Kidney (tissue), 14 donors: ENCODE results near the gene LDLRAD3. TPM values are rescaled to one million over a fixed set of nuclear protein-coding genes. Genes with fewer than 3 reads are reported as not detected.

Experiments
- DNase-seq, 5 donors: peaks; one replicate each; pipeline ENCODE4 v3.0.0-alpha.2; 2013 to 2020
- FAIRE-seq: peaks from 2 replicates; lab custom pipeline; 2012; peaks lifted over from hg19 to GRCh38; lab: Jason Lieb, UNC
- H3K27ac ChIP-seq, 2 donors: one replicate each; pipeline ENCODE4 v1.7.0; 2013; ENCODE audit warnings: low read depth in 2 of 2, low read length in 2 of 2, inconsistent platforms in 1 of 2
- H3K27me3 ChIP-seq: one replicate; pipeline ENCODE4 v1.7.1; 2013; ENCODE audit warnings: low read length, inconsistent platforms; ENCODE audit not compliant: control insufficient read depth, insufficient read depth
- H3K36me3 ChIP-seq, 3 donors: one replicate each; pipeline versions ENCODE4 v1.7.0 to v1.7.1; 2013; ENCODE audit warnings: low read length in 3 of 3, control low read depth in 1 of 3, inconsistent platforms in 1 of 3; ENCODE audit not compliant: insufficient read depth in 3 of 3, control insufficient read depth in 2 of 3
- H3K4me1 ChIP-seq, 3 donors: one replicate each; pipeline versions ENCODE4 v1.7.0 to v1.7.1; 2013; ENCODE audit warnings: low read length in 3 of 3, inconsistent platforms in 1 of 3, low read depth in 1 of 3; ENCODE audit not compliant: control insufficient read depth in 2 of 3, insufficient read depth in 2 of 3
- H3K4me3 ChIP-seq, 3 donors: one replicate each; pipeline versions ENCODE4 v1.7.0 to v1.8.1; 2013; ENCODE audit warnings: low read length in 3 of 3, control low read depth in 1 of 3, inconsistent platforms in 1 of 3
- H3K9ac ChIP-seq, 3 donors: one replicate each; pipeline versions ENCODE4 v1.7.0 to v1.7.1; 2013; ENCODE audit warnings: low read length in 3 of 3, control low read depth in 1 of 3, inconsistent platforms in 1 of 3
- H3K9me3 ChIP-seq, 3 donors: one replicate each; pipeline versions ENCODE4 v1.7.0 to v1.7.1; 2013; ENCODE audit warnings: low read length in 3 of 3, control low read depth in 1 of 3, inconsistent platforms in 1 of 3; ENCODE audit not compliant: control insufficient read depth in 2 of 3, insufficient read depth in 1 of 3
- CTCF ChIP-seq: IDR thresholded peaks from 3 replicates; pipeline ENCODE4 v1.5.1; 2012; ENCODE audit warnings: mild to moderate bottlenecking, moderate library complexity, borderline replicate concordance; ENCODE audit not compliant: insufficient read depth; ENCODE audit errors: extremely low read depth
- intact Hi-C: fragments of 100-400 bp; cut with DNase I; formaldehyde crosslinking; loops from one replicate; pipeline ENCODE4 v1.11.1; 2022
- polyA plus RNA-seq: library from polyadenylated mRNA; stranded (reverse); fragments of 350-450 nt; fragmentation: Illumina TruSeq; extraction: RNeasy Lipid Tissue Mini Kit (QIAGEN cat#74804); gene quantifications from one replicate; pipeline ENCODE4 v1.2.3, GENCODE V29; 2014; ENCODE audit warnings: low read depth, low replicate concordance; ENCODE audit not compliant: insufficient read depth
- total RNA-seq: library from RNA; stranded (reverse); fragmentation: NEBNext Ultra II Directional; extraction: Animal tissue kit (Norgen Biotek cat#: 25700); gene quantifications from one replicate; pipeline ENCODE4 v1.2.1, GENCODE V29; 2021
- donor health status: control.
- donor health status: control.
- donor health status: control.
- donor health status: control.
- donor health status: control.
- donor health status: DM: yes; HTN: yes; CAD: no.
- donor health status: Normal renal cell carcinoma (clear cell type).

The LDLRAD3 gene
- total and polyA plus RNA-seq, 2 donors from 2014 or later = 1.2 to 14.2 TPM

- Histone ChIP-seq H3K9ac (no peak overlapping the region), H3K27me3 (no peaks in the 10 kb centered on the region), H3K4me3 (no peak overlapping the region), H3K9me3 (no peaks in the 10 kb centered on the region), H3K27ac (no peak overlapping the region), H3K4me1 (peaks cover 0 to 8% (median 2%) of the 10 kb centered on the region in 3 donors), H3K36me3 (no peaks in the 10 kb centered on the region)
- DNase-seq = no peak
- intact Hi-C loops = no loop called here
- TF ChIP-seq CTCF = no peak
- FAIRE-seq = no peak
These were observed 133.5 kb downstream of the LDLRAD3 start for GRCh38 chr11:36077368-36077767.

DNA sequence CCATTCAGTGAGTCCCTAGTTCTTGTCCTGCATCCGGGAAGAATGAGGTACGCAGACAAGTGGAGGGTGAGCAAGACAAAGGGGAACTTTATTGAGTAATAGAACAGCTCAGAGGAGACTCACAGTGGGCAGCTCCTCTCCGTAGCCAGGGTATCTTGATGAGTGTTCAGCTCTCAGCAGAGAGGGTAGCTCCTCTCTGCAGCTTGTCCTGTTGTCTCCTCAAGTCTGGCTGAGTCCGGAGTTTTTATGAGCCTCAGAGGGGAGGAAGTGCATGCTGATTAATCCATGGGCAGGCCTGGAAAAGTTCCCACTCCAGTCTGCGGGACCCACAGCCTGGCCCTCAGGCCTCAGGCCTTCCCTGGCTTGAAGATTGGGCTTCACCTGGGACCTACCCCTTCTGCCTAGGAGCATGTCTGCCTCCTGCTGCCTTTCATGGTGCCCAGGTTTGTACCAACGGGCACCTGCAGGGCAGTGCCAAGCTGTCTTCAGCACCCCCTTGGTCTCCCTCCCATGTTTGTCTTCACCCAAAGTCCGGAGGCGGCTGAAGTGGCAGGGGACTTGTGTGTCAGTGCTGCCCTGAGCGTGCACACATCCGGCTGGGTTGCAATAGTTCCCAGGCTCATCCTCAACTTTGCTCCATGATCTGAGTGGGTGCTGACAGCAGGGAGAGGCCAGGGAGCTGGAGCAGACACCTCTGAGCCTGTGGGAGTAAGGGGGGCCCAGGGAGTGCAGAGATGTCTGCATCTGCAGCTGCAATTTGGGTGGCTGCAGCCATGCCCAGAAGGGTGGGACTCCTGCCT lies 134.2 kb downstream of the LDLRAD3 start:
- no peak overlapping the region for H3K4me3 ChIP-seq
- H3K9me3 ChIP-seq = peaks cover 0 to 2% (median 0%) of the 10 kb centered on the region in 3 donors
- no peak for FAIRE-seq
- H3K36me3 ChIP-seq = peaks cover 0 to 5% (median 0%) of the 10 kb centered on the region in 3 donors
- no peaks in the 10 kb centered on the region for H3K27me3 ChIP-seq
- no peak overlapping the region for H3K27ac ChIP-seq
- no peak overlapping the region for H3K9ac ChIP-seq
- TF ChIP-seq CTCF = no peak
- H3K4me1 ChIP-seq = peaks cover 0 to 4% (median 2%) of the 10 kb centered on the region in 3 donors
- no peak for DNase-seq
- intact Hi-C loops = no loop called here

DNA sequence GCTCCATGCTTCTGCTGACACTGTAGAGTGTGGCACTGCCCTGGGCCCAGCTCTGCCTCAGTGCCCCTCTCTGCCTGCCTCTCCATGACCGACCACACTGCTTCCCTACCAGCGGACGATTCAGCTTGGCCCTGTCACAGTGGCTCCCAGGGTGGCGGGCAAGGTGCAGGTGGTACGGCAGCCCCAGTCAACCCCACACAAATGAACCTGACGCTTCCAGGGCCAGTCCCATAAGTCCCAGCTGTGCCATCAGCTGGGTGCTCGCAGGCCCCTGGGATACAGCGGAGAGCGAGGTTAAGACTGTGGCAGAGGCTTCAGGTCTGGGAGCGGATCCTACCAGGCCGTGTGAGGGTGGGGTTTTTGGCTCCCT lies 134.8 kb downstream of the LDLRAD3 start:
- no peaks in the 10 kb centered on the region for H3K27me3 ChIP-seq
- no peak for FAIRE-seq
- peaks cover 0 to 5% (median 0%) of the 10 kb centered on the region in 3 donors for H3K36me3 ChIP-seq
- no peak for DNase-seq
- TF ChIP-seq CTCF = no peak
- peaks cover 0 to 2% (median 0%) of the 10 kb centered on the region in 3 donors for H3K4me1 ChIP-seq
- intact Hi-C loops = no loop called here
- no peak overlapping the region for H3K9ac ChIP-seq
- no peak overlapping the region for H3K27ac ChIP-seq
- no peak overlapping the region for H3K4me3 ChIP-seq
- peaks cover 0 to 2% (median 0%) of the 10 kb centered on the region in 3 donors for H3K9me3 ChIP-seq
